Lung (tissue), 12 donors: Measurements from ENCODE around the gene YTHDF1. TPM values are rescaled to one million over a fixed set of nuclear protein-coding genes. Genes with fewer than 3 reads are reported as not detected.
A peak's percentile ranks its signal among the peaks of the same experiment; 100 is the strongest.

Experiments used
- ATAC-seq: fragments of 200-7000 bp; cut with Tn5 transposase; one replicate; pipeline ENCODE4 v1.9.1; 2020; ENCODE audit warnings: moderate number of reproducible peaks; ENCODE audit not compliant: insufficient read depth, low FRiP score
- DNase-seq, 3 donors: peaks; one replicate each; pipeline ENCODE4 v3.0.0-alpha.2; 2013 to 2017
- H3K27ac ChIP-seq, 2 donors: one replicate each; pipeline ENCODE4 v1.5.1; 2013; ENCODE audit warnings: mild to moderate bottlenecking in 2 of 2, moderate library complexity in 2 of 2, control low read depth in 1 of 2, inconsistent platforms in 1 of 2, low read depth in 1 of 2, low read length in 1 of 2
- H3K27me3 ChIP-seq, 3 donors: one replicate each; pipeline ENCODE4 v1.5.1; 2013; ENCODE audit warnings: low read length in 2 of 3; ENCODE audit not compliant: control insufficient read depth in 3 of 3, insufficient read depth in 3 of 3
- H3K36me3 ChIP-seq, 4 donors: one replicate each; pipeline ENCODE4 v1.5.1; 2013; ENCODE audit warnings: low read length in 4 of 4, mild to moderate bottlenecking in 1 of 4, moderate library complexity in 1 of 4; ENCODE audit not compliant: control insufficient read depth in 4 of 4, insufficient read depth in 4 of 4
- H3K4me1 ChIP-seq, 5 donors: one replicate each; pipeline ENCODE4 v1.5.1; 2013; ENCODE audit warnings: low read length in 5 of 5, mild to moderate bottlenecking in 2 of 5, moderate library complexity in 1 of 5; ENCODE audit not compliant: control insufficient read depth in 5 of 5, insufficient read depth in 5 of 5
- H3K4me3 ChIP-seq: one replicate; pipeline ENCODE4 v1.5.1; 2013; ENCODE audit warnings: mild to moderate bottlenecking, control low read depth, moderate library complexity
- H3K9ac ChIP-seq, 2 donors: one replicate each; pipeline ENCODE4 v1.5.1; 2013; ENCODE audit warnings: low read length in 2 of 2, control low read depth in 1 of 2; ENCODE audit not compliant: insufficient read depth in 1 of 2
- H3K9me3 ChIP-seq, 4 donors: one replicate each; pipeline ENCODE4 v1.5.1; 2013; ENCODE audit warnings: low read length in 3 of 4, mild to moderate bottlenecking in 1 of 4, moderate library complexity in 1 of 4; ENCODE audit not compliant: control insufficient read depth in 4 of 4, insufficient read depth in 3 of 4
- WGBS, 2 donors: extraction: QIAGEN DNeasy Blood & Tissue Kit; methylation state at CpG; one replicate each; pipeline ENCODE4 v1.1.7; 2013; 5-methylcytosine and 5-hydroxymethylcytosine counted together
- polyA plus RNA-seq, 2 donors: library from polyadenylated mRNA; stranded (reverse); fragments of 200-250 nt; gene quantifications; one replicate each; pipeline ENCODE4 v1.2.1, GENCODE V29; 2013
- total RNA-seq, 2 donors: library from RNA; depleted of rRNA in 1 of 2; stranded (reverse); fragments of >200 nt in 1 of 2; gene quantifications; one replicate each; pipeline ENCODE4 v1.2.1, GENCODE V29; 2014 to 2021
- TF ChIP-seq, protein P1 (sequence below): IDR thresholded peaks from 2 replicates; pipeline ENCODE4 v1.5.1; 2012; ENCODE audit warnings: mild to moderate bottlenecking; ENCODE audit errors: control extremely low read depth, extremely low read depth
- donor health status: control.
- donor health status: control.
- donor health status: Bipolar disorder and iron deficiency.
- donor health status: healthy.
- donor health status: DM: yes; HTN: yes; CAD: no.

YTHDF1 gene
- total and polyA plus RNA-seq, 4 donors: 21.9 to 33.8 (median 24.1) TPM

DNA sequence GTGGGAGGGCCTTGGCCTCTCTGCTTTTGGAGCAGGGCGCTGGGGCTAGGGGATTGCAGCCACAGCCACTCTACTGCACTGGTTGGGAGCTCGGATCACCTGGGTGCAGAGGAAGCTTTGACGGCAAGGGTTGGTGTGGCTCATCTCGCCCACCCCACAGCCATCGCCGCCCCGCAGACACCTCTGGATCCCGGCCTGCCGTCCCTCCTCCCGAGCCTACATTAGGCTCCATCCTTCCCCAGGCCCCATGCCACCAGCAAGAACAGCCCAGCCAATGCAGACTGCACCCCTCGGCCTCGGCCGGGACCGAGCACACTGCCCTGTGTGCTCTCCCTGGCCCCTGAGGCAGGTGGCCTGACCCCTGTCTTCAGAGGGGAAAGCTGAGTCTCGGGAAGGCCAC, 44.6 kb upstream of the YTHDF1 start:
- Histone ChIP-seq H3K4me1 (peaks cover 0 to 65% (median 27%) of the 10 kb centered on the region in 5 donors), H3K36me3 (no peaks in the 10 kb centered on the region), H3K9ac (no peak overlapping the region), H3K4me3 (no peak overlapping the region), H3K27me3 (peaks cover 0 to 7% (median 7%) of the 10 kb centered on the region in 3 donors), H3K9me3 (peaks cover 0 to 4% (median 0%) of the 10 kb centered on the region in 4 donors), H3K27ac (no peak overlapping the region)
- DNase-seq (no peak), ATAC-seq (no peak)
- TF ChIP-seq, protein P1, sequence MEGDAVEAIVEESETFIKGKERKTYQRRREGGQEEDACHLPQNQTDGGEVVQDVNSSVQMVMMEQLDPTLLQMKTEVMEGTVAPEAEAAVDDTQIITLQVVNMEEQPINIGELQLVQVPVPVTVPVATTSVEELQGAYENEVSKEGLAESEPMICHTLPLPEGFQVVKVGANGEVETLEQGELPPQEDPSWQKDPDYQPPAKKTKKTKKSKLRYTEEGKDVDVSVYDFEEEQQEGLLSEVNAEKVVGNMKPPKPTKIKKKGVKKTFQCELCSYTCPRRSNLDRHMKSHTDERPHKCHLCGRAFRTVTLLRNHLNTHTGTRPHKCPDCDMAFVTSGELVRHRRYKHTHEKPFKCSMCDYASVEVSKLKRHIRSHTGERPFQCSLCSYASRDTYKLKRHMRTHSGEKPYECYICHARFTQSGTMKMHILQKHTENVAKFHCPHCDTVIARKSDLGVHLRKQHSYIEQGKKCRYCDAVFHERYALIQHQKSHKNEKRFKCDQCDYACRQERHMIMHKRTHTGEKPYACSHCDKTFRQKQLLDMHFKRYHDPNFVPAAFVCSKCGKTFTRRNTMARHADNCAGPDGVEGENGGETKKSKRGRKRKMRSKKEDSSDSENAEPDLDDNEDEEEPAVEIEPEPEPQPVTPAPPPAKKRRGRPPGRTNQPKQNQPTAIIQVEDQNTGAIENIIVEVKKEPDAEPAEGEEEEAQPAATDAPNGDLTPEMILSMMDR: no peak
- 84 to 87% methylated on average over 15 of the region's 15 CpGs for WGBS, 2 donors

GRCh38 chr20:63259734-63260460, 44.0 kb upstream of the YTHDF1 start:
- peaks cover 0 to 66% (median 24%) of the 10 kb centered on the region in 5 donors for H3K4me1 ChIP-seq
- H3K27ac ChIP-seq: no peak overlapping the region
- 71 to 87% methylated on average over 25 of the region's 25 CpGs for WGBS, 2 donors
- ATAC-seq (no peak), DNase-seq (no peak)
- H3K36me3 ChIP-seq: no peaks in the 10 kb centered on the region
- peaks cover 0 to 4% (median 0%) of the 10 kb centered on the region in 4 donors for H3K9me3 ChIP-seq
- H3K4me3 ChIP-seq: no peak overlapping the region
- no peak overlapping the region for H3K9ac ChIP-seq
- TF ChIP-seq, protein P1: no peak
- H3K27me3 ChIP-seq: peaks cover 0 to 12% (median 7%) of the 10 kb centered on the region in 3 donors

GRCh38 chr20:63258781-63259180, 42.9 kb upstream of the YTHDF1 start:
- TF ChIP-seq, protein P1: no peak
- WGBS, 2 donors: 35 to 54% methylated on average over 8 of the region's 8 CpGs
- no peak overlapping the region for H3K9ac ChIP-seq
- no peak for ATAC-seq
- H3K4me3 ChIP-seq: no peak overlapping the region
- no peaks in the 10 kb centered on the region for H3K36me3 ChIP-seq
- H3K4me1 ChIP-seq: peaks cover 0 to 61% (median 24%) of the 10 kb centered on the region in 5 donors
- peaks cover 0 to 13% (median 7%) of the 10 kb centered on the region in 3 donors for H3K27me3 ChIP-seq
- H3K9me3 ChIP-seq: peaks cover 0 to 4% (median 0%) of the 10 kb centered on the region in 4 donors
- H3K27ac ChIP-seq: no peak overlapping the region
- peak; percentile 89 to 96 (median 93) for DNase-seq
